A673 (cell line): ENCODE data around the gene GLDC.

ENCODE experiments used
- CTCF ChIP-seq: fragments of 300-800, 200-600 bp; sonication (generic); conservative IDR thresholded peaks from 2 replicates; pipeline ENCODE4 v1.5.1; 2017; ENCODE audit warnings: low read depth, mild to moderate bottlenecking, antibody characterized with exemption, low read length, moderate library complexity, mixed read lengths
- EZH2 ChIP-seq: fragments of 200-600 bp; sonication (generic); IDR thresholded peaks from 2 replicates; pipeline ENCODE4 v1.6.1; 2017; ENCODE audit warnings: borderline replicate concordance, low read depth, mild to moderate bottlenecking, mixed read lengths, antibody characterized with exemption, low read length; ENCODE audit not compliant: poor library complexity, severe bottlenecking

GRCh38 chr9:6605202-6605601, 40.3 kb downstream of the GLDC start:
- TF ChIP-seq CTCF (no peak), EZH2 (no peak)
